Neuronal stem cell (in vitro differentiated cells): Measurements from ENCODE around the gene REEP5.

Experiments used
- DNase-seq: peaks from one replicate; pipeline ENCODE4 v3.0.0-alpha.2; 2013; ENCODE audit warnings: low spot score
- H2AFZ ChIP-seq: one replicate; pipeline ENCODE4 v1.6.1; 2013; ENCODE audit warnings: mild to moderate bottlenecking, low read length, inconsistent platforms
- H2AK5ac ChIP-seq: 2 replicates; pipeline ENCODE4 v1.6.1; 2013; ENCODE audit warnings: low read depth, mild to moderate bottlenecking, inconsistent platforms, low read length, moderate library complexity, mixed read lengths
- H2BK120ac ChIP-seq: 2 replicates; pipeline ENCODE4 v1.6.1; 2013; ENCODE audit warnings: low read depth, mild to moderate bottlenecking, inconsistent platforms, low read length, moderate library complexity, mixed read lengths
- H2BK12ac ChIP-seq: one replicate; pipeline ENCODE4 v1.6.1; 2013; ENCODE audit warnings: low read length, inconsistent platforms
- H2BK15ac ChIP-seq: 2 replicates; pipeline ENCODE4 v1.6.1; 2013; ENCODE audit warnings: mild to moderate bottlenecking, low read length, inconsistent platforms, mixed read lengths
- H2BK5ac ChIP-seq: one replicate; pipeline ENCODE4 v1.6.1; 2013; ENCODE audit warnings: inconsistent platforms, mild to moderate bottlenecking, low read length, moderate library complexity
- H3K14ac ChIP-seq: one replicate; pipeline ENCODE4 v1.6.1; 2013; ENCODE audit warnings: low read length, inconsistent platforms
- H3K18ac ChIP-seq: 2 replicates; pipeline ENCODE4 v1.6.1; 2013; ENCODE audit warnings: low read length, inconsistent platforms
- H3K23ac ChIP-seq: 2 replicates; pipeline ENCODE4 v1.6.1; 2013; ENCODE audit warnings: low read depth, mild to moderate bottlenecking, mixed read lengths, low read length, inconsistent platforms; ENCODE audit not compliant: poor library complexity
- H3K27ac ChIP-seq: replicated peaks from 3 replicates; pipeline ENCODE4 v1.5.1; 2013; ENCODE audit warnings: low read length, inconsistent platforms
- H3K27me3 ChIP-seq, 3 experiments: 2 replicates each; pipeline ENCODE4 v1.6.1; 2013; ENCODE audit warnings: low read length in 3 of 3, mild to moderate bottlenecking in 2 of 3, inconsistent platforms in 1 of 3, low read depth in 1 of 3, mixed read lengths in 1 of 3, moderate library complexity in 1 of 3; ENCODE audit not compliant: control insufficient read depth in 3 of 3, insufficient read depth in 3 of 3
- H3K36me3 ChIP-seq, 2 donors: replicated peaks in 1 of 2; 2 replicates each; pipeline ENCODE4 v1.6.1; 2013; ENCODE audit warnings: low read length in 2 of 2; ENCODE audit not compliant: control insufficient read depth in 2 of 2, insufficient read depth in 2 of 2
- H3K4ac ChIP-seq: 2 replicates; pipeline ENCODE4 v1.6.1; 2013; ENCODE audit warnings: inconsistent platforms, mild to moderate bottlenecking, low read length, moderate library complexity
- H3K4me1 ChIP-seq, 2 donors: 1 replicate in 1 of 2; 2 replicates in 1 of 2; pipeline ENCODE4 v1.6.1; 2013; ENCODE audit warnings: low read length in 2 of 2, low read depth in 1 of 2; ENCODE audit not compliant: control insufficient read depth in 2 of 2, insufficient read depth in 1 of 2
- H3K4me2 ChIP-seq: one replicate; pipeline ENCODE4 v1.6.1; 2013; ENCODE audit warnings: mild to moderate bottlenecking, low read length, inconsistent platforms; ENCODE audit not compliant: insufficient read depth, poor library complexity, severe bottlenecking
- H3K4me3 ChIP-seq, 2 donors: 2 replicates each; pipeline ENCODE4 v1.5.1; 2013; ENCODE audit warnings: low read length in 2 of 2, mild to moderate bottlenecking in 2 of 2, inconsistent platforms in 1 of 2, moderate library complexity in 1 of 2
- H3K79me1 ChIP-seq: one replicate; pipeline ENCODE4 v1.6.1; 2013; ENCODE audit warnings: low read depth, mild to moderate bottlenecking, inconsistent platforms, low read length, moderate library complexity
- H3K9ac ChIP-seq: one replicate; pipeline ENCODE4 v1.6.1; 2013; ENCODE audit warnings: mild to moderate bottlenecking, low read depth, low read length, inconsistent platforms; ENCODE audit not compliant: poor library complexity
- H3K9me3 ChIP-seq, 2 donors: replicated peaks in 1 of 2; 2 replicates each; pipeline versions ENCODE3 to v1.6.1; 2013; ENCODE audit warnings: low read length in 2 of 2, mild to moderate bottlenecking in 2 of 2, inconsistent platforms in 1 of 2, low read depth in 1 of 2, mixed read lengths in 1 of 2, moderate library complexity in 1 of 2; ENCODE audit not compliant: control insufficient read depth in 2 of 2, insufficient read depth in 1 of 2
- H4K8ac ChIP-seq: one replicate; pipeline ENCODE4 v1.6.1; 2013; ENCODE audit warnings: low read depth, mild to moderate bottlenecking, inconsistent platforms, low read length, moderate library complexity
- H4K91ac ChIP-seq: one replicate; pipeline ENCODE4 v1.6.1; 2013; ENCODE audit warnings: low read length, low read depth, mild to moderate bottlenecking, inconsistent platforms; ENCODE audit not compliant: poor library complexity
- WGBS, 2 donors: extraction: QIAGEN DNeasy Blood & Tissue Kit; methylation state at CpG; one replicate each; pipeline ENCODE4 v1.1.7; 2013; ENCODE audit warnings: missing lambda C conversion rate in 2 of 2, mixed read lengths in 1 of 2; ENCODE audit not compliant: insufficient read length in 2 of 2, insufficient replicate concordance in 1 of 2; ENCODE audit errors: extremely low coverage in 2 of 2; 5-methylcytosine and 5-hydroxymethylcytosine counted together

Gene REEP5

GRCh38 chr5:112923988-112924387, 2.0 kb upstream of the REEP5 start:
- no peak overlapping the region for H2BK120ac ChIP-seq
- no CpG with 5 or more reads among the region's 6 CpGs for WGBS, 2 donors
- no peak overlapping the region for H2BK12ac ChIP-seq
- H3K23ac ChIP-seq: no peak overlapping the region
- H2BK15ac ChIP-seq: no peak overlapping the region
- H3K4me2 ChIP-seq: no peak overlapping the region
- H4K91ac ChIP-seq: no peak overlapping the region
- H2AK5ac ChIP-seq: no peak overlapping the region
- no peak overlapping the region for H3K18ac ChIP-seq
- H3K9ac ChIP-seq: no peak overlapping the region
- peaks cover 3 to 9% of the 10 kb centered on the region in 2 donors for H3K4me1 ChIP-seq
- H3K4me3 ChIP-seq: no peak overlapping the region
- H2BK5ac ChIP-seq: no peak overlapping the region
- no peak overlapping the region for H3K14ac ChIP-seq
- H2AFZ ChIP-seq: no peak overlapping the region
- no peaks in the 10 kb centered on the region for H3K9me3 ChIP-seq
- H3K27ac ChIP-seq: no peak overlapping the region
- H3K27me3 ChIP-seq: peaks cover 0 to 14% (median 11%) of the 10 kb centered on the region in 3 experiments
- H3K36me3 ChIP-seq: peaks cover 0 to 13% of the 10 kb centered on the region in 2 donors
- no peak for DNase-seq
- H4K8ac ChIP-seq: no peak overlapping the region
- H3K79me1 ChIP-seq: peaks cover 4% of the 10 kb centered on the region
- no peak overlapping the region for H3K4ac ChIP-seq

GRCh38 chr5:112923148-112923917, 1.3 kb upstream of the REEP5 start:
- peaks cover 4% of the 10 kb centered on the region for H3K79me1 ChIP-seq
- no peaks in the 10 kb centered on the region for H3K9me3 ChIP-seq
- H3K9ac ChIP-seq: no peak overlapping the region
- peaks cover 3 to 9% of the 10 kb centered on the region in 2 donors for H3K4me1 ChIP-seq
- H2BK12ac ChIP-seq: no peak overlapping the region
- H2AK5ac ChIP-seq: no peak overlapping the region
- H2BK120ac ChIP-seq: no peak overlapping the region
- no peak overlapping the region for H4K91ac ChIP-seq
- no peak overlapping the region for H3K14ac ChIP-seq
- H3K4me2 ChIP-seq: no peak overlapping the region
- peaks cover 0 to 20% of the 10 kb centered on the region in 2 donors for H3K36me3 ChIP-seq
- H2BK5ac ChIP-seq: no peak overlapping the region
- H4K8ac ChIP-seq: no peak overlapping the region
- H3K27me3 ChIP-seq: peaks cover 0 to 14% (median 11%) of the 10 kb centered on the region in 3 experiments
- no peak overlapping the region for H3K4ac ChIP-seq
- no peak overlapping the region for H2BK15ac ChIP-seq
- no peak overlapping the region for H2AFZ ChIP-seq
- no peak for DNase-seq
- H3K23ac ChIP-seq: no peak overlapping the region
- no CpG with 5 or more reads among the region's 6 CpGs for WGBS, 2 donors
- H3K27ac ChIP-seq: no peak overlapping the region
- no peak overlapping the region for H3K4me3 ChIP-seq
- H3K18ac ChIP-seq: no peak overlapping the region

GRCh38 chr5:112921026-112921832, 798 bp downstream of the REEP5 start:
- Histone ChIP-seq H3K9ac (peak overlapping the region; percentile 98), H4K8ac (peak overlapping the region; percentile 74), H2BK120ac (peak overlapping the region; percentile 49), H3K23ac (peak overlapping the region; percentile 97), H3K14ac (peak overlapping the region; percentile 47), H3K27ac (peak overlapping the region; percentile 82), H2BK15ac (peak overlapping the region; percentile 71), H3K4me2 (peak overlapping the region; percentile 87), H3K27me3 (peaks cover 0 to 14% (median 11%) of the 10 kb centered on the region in 3 experiments), H4K91ac (no peak overlapping the region), H3K9me3 (no peaks in the 10 kb centered on the region), H3K36me3 (peaks cover 2 to 41% of the 10 kb centered on the region in 2 donors), H3K4me3 (peak overlapping the region; percentile 91 to 98), H3K4ac (no peak overlapping the region), H3K4me1 (peaks cover 3 to 9% of the 10 kb centered on the region in 2 donors), H3K79me1 (peaks cover 4% of the 10 kb centered on the region), H2BK5ac (peak overlapping the region; percentile 96), H2AFZ (peak overlapping the region; percentile 100), H2BK12ac (no peak overlapping the region), H3K18ac (peak overlapping the region; percentile 98), H2AK5ac (peak overlapping the region; percentile 22)
- whole genome bisulfite sequencing, 2 donors: no CpG with 5 or more reads among the region's 68 CpGs
- peak; percentile 64 for DNase-seq

GRCh38 chr5:112919972-112920371, 2.1 kb downstream of the REEP5 start:
- no peak overlapping the region for H3K18ac ChIP-seq
- H3K27ac ChIP-seq: no peak overlapping the region
- no peak overlapping the region for H3K4ac ChIP-seq
- DNase-seq: no peak
- H3K79me1 ChIP-seq: peaks cover 4% of the 10 kb centered on the region
- H4K8ac ChIP-seq: no peak overlapping the region
- no peak overlapping the region for H2BK5ac ChIP-seq
- no peak overlapping the region for H3K4me3 ChIP-seq
- no CpG with 5 or more reads among the region's 6 CpGs for WGBS, 2 donors
- H2BK120ac ChIP-seq: no peak overlapping the region
- H2BK15ac ChIP-seq: no peak overlapping the region
- no peak overlapping the region for H2BK12ac ChIP-seq
- H3K14ac ChIP-seq: no peak overlapping the region
- no peak overlapping the region for H3K4me2 ChIP-seq
- H2AK5ac ChIP-seq: no peak overlapping the region
- peaks cover 3 to 9% of the 10 kb centered on the region in 2 donors for H3K4me1 ChIP-seq
- H3K23ac ChIP-seq: no peak overlapping the region
- H3K9ac ChIP-seq: no peak overlapping the region
- no peak overlapping the region for H4K91ac ChIP-seq
- peaks cover 2 to 52% of the 10 kb centered on the region in 2 donors for H3K36me3 ChIP-seq
- H3K9me3 ChIP-seq: no peaks in the 10 kb centered on the region
- H3K27me3 ChIP-seq: peaks cover 0 to 14% (median 11%) of the 10 kb centered on the region in 3 experiments
- H2AFZ ChIP-seq: no peak overlapping the region
